HG03460 (cell line): ENCODE data around the gene TAT.
"Not testable (repeated sequence)": the region's sequence is repeated elsewhere in the genome, so short reads cannot be mapped to it uniquely, and the experiment has no call there.

ENCODE experiments used
- ATAC-seq: cut with Tn5 transposase; IDR thresholded peaks from one replicate; pipeline ENCODE4 v1.9.1; 2021; ENCODE audit not compliant: unreplicated experiment

Gene TAT

DNA sequence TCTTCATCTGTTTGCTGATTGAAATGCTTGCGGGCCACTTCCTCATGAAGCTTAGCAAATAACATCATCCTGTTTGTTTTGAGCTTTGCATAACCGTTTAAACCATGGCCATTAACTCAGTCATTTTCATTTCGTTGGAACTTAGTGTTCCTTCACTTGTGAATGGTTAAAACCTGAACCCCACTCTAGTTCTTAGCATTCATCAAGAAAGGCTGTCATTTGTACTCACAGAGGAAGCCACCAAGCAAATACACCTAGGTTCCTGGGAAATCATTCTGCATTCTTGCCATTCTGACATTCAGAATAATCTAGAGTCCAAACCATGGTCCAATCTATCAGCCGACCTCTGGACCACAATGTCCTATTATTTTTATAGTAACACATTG, 8.4 kb upstream of the TAT start:
- ATAC-seq, result no peak

DNA sequence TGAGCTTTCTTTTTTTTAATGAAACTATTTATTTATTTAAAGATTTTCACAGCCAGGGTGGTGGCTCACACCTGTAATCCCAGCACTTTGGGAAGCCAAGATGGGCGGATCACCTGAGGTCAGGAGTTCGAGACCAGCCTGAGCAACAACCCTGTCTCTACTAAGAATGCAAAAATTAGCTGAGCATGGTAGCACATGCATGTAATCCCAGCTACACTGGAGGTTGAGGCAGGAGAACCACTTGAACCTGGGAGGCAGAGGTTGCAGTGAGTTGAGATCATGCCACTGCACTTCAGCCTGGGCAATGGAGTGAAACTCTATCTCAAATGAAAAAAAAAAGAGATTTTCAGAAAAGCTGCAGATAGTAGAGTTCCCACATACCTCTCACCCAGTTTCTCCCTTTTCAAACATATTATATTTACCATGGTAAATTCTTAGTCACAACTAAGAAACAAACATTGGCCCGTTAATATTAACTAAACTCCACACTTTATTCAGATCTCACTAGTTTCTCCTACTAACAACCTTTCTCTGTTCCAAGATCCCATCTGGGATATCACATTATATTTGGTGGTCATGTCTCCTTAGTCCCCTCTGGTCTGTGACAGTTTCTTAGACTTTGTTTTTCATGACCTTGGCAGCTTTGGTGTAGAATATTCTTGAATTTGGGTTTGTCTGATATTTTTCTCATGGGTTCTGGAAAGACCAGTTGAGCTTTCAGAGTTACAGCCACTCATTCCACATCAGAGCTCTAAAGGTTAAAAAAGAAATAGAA, 7.8 kb upstream of the TAT start:
- no peak for ATAC-seq

DNA sequence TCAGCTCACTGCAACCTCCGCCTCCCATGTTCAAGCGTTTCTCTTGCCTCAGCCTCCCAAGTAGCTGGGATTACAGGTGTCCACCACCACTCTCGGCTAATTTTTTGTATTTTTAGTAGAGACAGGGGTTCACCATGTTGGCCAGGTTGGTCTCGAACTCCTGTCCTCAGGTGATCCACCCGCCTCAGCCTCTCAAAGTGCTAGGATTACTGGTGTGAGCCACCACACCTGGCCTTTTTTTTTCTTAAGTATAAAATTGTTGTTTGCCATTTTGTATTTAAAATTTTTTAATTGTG, 5.6 kb upstream of the TAT start:
- ATAC-seq, result not testable (repeated sequence)

DNA sequence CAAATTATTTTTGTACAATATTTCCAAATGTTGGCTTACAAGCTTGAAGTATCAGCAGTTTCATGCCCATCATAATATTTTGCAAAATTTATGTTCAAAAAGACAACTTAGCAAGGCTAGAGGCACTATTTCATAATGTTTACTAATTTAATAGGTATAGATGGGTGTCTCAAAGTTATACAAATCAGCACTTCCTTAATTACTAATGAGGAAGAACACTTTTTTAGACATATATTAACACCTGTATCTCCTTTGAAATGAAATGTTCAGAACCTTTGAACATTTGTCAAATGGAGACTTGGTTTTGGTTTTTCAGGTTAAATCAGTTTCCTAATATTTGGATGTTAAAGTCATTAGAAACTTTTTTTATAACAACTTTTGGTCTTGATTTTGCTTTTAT, 2.2 kb downstream of the TAT start:
- no peak for ATAC-seq

DNA sequence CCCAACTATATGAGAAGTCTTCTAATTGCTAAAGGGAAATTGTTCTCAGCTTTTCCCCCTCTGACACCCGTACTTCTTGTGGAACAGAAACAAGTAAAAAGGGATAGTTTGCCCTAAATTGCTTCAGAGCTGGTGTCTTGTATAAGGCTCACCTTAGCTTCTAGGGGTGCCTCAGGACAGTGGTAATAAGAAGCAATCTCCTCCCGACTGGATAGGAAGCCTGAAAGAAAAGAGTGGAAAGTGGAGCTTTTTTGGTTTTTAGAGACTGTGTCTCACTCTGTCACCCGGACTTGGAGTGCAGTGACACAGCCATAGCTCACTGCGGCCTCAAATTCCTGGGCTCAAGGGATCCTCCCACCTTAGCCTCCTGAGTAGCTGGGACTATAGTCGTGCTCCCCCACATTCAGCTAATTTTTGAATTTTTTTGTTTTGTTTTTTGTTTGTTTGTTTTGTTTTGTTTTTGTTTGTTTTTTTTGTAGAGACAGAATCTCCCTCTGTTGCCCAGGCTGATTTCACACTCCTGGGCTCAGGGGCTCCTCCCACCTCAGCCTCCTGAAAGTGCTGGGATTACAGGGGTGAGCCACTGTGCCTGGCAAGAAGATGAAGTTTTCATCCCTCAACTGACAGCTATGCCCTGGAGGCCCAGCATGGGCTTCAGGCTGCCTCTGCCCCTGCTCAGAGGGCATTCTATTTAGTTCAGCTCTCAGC, 3.4 kb downstream of the TAT start:
- no peak for ATAC-seq

DNA sequence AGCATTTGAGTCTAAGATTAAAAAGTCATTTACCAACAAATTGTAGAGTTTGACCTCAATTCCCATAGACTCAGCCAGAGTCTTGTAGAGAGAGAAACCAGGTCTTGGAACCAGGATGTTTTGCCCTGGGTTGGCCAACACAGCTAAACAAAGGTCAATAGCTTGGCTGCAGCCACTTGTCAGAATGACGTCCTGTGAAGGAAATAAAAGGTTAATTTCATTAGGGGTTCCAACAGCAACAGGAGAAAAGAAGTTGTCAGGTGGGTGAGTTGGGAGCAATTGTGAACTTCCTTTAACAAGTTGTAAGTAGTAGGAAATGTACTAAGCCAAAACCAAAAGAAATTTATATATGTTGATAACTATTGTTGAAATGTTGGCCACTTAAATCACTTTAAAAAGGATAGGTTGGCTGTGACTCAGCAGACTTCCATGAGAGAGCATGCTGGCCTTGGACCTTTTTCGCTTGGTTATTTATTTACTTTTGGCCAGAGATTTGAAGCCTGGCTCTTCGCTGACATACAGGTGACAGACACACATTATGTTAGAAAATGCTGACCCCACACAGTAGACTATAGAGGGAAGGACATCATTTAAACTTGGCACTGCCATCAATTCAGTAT, 4.3 kb downstream of the TAT start:
- no peak for ATAC-seq

DNA sequence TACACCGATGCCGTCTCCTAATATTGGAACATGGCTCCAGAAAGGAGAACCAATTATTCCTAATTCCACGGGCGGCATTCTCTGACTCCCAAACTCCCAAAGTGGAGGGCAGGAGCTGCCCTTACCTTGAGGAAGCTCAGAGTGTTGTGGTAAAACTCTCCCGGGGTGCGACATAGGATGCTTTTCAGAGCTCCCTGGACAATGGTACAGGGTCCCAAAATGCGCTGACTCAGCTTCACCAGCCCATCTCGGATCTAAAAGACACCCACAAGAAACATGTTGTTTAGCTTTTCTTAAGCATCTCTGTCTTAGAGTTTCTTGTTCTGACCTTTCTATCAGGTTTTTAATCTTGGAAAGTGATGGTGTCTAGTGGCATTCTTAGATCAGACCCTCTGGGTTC, 6.7 kb downstream of the TAT start:
- no peak for ATAC-seq

DNA sequence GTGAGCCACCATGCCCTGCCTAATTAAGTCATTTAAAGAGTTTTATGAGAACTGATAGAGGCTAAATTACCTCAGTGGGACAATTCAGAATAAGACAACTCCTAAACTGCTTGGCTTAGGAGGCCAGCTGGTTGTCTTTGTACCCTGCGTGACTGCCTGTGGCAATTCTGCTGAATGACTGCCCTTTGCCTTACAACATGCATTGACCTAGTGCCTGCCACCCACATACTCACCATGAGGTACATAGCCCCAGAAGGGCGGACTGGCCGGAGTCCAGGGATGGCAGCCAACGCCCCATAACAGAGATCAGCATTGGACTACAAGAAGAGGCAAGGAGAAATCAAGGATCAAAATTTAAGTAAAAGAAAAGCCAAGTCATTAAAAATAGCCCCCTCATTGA, 7.3 kb downstream of the TAT start:
- no peak for ATAC-seq

DNA sequence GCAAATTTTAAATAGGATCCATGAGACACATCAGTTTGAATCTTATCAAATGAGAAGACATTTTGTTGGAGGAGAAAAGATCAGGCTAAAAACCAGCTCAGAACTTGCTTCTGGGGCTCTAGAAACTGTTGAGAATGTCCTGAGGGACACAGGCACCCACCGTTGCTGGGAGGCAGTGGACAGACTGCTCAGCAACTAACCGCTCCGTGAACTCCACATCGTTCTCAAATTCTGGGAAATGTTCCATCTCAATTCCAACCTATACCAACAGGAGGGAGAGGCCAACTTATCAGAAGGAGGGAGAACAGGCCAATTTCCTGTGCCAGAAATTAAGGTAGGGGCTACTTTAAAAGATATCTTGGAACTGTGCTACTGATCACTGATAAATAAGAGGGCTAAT, 8.3 kb downstream of the TAT start:
- ATAC-seq, result no peak

DNA sequence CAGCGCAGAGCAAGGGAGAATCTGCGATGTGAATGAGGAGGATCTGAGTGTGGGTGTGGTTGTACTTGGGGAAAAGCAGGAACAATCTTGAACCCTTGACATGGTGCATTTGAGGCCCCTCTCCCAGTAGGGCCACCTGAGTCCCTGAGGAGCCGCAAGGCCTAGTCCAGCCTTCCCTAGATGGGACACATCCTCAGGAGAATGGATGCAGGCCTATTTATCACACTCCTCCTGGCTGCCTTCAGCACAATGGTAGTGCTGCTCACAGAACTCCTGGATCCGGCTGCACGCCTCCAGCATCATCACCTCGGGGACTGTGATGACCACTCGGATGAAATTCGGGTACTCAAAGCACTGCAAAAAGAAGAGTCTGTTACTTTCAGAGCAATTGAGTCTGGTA, 9.0 kb downstream of the TAT start:
- ATAC-seq, result no peak

DNA sequence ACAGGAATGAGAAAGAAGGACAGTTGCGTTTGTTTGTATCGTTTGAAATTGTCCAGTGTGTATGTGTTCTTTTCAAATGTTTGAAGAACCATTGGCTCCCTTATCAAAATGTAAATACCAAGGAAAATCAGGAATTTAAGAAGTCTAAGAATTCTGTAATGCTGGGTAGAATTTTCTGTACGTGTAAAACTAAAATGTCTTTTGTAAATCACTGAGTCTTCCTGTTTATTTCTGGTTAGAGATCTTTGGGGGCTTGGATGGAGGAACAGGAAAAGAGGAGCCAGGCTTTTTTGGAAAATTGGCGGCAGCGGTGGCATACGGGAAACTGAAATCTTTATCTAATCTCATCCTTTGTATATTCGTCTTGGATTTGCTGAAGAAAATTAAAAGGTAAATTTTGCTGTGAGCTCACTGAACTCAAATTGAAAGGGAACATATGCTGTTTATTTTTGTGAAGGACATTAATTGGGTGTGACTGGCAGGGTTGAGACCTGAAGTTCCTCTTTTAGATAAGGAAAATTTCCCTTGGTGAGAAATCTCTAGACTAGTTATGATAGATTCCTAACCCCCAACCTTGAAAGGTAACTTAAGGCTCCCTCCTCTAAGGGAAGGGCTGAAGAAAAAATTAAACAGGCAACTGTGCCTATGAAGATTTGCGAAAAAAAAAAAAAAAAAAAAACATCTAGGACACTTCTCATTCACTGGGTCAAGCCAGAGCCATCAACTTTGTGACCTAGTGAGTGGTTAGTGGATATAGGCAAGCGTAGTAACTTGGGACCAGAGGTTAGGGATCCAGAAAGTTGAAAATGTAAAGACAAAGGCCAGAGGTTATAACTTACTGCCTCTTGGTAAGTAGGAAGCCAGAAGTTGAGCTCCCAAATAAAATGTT, 10.8 kb downstream of the TAT start:
- ATAC-seq, result no peak

DNA sequence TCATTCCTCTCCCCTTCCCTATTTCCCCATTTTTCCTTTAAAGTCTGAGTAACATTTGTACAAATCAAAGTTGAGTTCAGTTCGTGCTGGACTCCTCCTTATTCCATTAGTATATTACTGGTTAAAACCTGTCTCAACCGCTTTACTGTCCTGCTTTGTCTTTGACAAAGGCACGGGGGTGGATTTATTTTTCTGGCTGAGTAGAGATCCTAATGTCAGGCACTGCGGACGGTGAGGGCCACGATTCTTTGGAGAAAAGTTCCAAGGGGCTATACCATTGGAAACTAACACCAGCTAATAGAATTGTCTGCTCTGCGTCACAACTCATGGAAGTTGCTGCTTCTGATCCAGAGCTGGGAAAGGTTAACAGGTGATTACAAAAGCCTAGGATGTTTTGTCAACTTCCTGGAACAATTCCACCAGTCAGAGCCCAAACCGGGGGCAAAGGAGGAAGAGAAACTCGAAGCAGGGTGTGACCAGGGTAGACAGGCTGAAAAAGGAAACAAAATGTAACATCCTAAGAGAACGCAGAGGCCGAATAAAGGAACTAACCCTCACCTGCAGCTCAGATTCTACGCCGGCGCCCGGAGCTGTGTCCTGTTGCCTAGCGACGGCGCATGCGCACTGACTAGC, 12.4 kb downstream of the TAT start:
- ATAC-seq, result peak; percentile 3

DNA sequence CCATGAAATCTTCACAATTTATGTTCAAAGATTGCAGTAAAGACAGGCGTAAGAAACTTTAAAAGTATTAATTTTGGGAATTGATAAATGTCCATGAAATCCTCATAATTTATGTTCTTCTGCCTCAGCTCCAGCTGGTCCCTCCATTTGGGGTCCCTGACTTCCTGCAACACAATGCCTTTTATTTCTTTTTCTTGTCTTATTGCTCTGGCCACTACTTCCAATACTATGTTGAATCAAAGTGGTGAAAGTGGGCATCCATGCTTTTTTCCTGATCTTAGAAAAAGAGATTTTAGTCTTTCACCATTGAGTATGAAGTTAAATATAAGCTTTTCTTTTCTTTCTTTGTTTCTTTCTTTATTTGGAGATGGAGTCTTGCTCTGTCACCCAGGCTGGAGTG, 14.3 kb downstream of the TAT start:
- no peak for ATAC-seq

DNA sequence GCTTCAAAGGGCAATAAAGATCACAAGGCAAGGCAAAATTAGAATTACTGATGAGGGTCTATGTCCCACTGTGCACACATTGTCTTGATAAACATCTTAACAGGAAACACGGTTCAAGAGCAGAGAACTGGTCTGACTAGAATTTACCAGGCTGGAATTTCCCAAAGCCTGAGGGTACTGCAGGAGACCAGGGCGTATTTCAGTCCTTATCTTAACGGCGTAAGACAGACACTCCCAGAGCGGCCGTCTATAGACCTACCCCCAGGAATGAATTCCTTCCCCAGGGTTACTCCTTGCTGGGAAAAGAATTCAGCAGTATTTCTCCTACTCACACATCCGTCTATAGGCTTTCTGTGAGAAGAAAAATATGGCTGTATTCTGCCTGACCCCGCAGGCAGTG, 15.0 kb downstream of the TAT start:
- ATAC-seq, result not testable (repeated sequence)

DNA sequence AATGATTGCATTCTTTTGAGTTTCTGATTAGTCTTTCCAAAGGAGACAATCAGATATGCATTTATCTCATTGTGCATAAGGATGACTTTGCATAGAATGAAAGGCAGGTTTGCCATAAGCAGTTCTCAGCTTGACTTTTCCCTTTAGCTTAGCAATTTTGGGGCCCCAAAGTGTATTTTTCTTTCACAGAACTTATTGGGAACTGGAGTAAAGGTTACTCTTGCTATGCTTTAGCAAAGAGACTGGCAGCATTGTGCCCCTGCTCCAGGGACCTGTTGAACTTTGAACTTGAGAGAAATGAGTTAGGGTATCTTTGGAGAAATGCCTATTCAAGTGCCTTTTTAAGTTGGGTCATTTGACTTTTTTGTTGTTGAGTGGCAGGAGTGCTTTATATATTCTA, 17.0 kb downstream of the TAT start:
- ATAC-seq, result no peak

DNA sequence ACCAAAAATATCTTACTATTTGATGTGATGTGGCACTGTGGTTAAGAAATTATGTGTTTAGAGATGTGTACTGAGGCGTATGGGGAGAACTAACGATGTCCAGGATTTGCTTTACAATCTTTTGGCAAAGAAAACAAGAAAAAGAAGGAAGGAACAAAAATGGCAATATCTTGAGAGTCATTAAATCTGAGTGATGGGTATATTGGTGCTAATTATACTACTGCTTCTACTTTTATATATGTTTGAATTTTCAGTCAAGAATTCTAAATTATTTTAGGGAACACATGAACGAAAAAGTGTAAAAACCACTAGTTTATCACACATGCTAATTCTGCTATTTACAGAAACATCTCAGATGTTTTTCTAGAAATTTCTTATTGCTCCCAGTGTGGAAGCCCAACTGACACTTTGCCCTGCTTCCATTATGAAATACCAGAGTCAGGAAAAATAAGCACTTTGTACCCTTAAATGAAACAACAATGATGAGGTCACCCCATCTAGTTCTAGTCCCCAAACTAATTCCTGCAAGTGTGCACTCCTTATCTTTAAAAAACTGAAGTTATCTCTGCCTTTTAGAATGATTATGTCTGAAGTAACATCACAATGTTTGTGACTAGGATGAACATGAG, 18.8 kb downstream of the TAT start:
- ATAC-seq, result no peak

DNA sequence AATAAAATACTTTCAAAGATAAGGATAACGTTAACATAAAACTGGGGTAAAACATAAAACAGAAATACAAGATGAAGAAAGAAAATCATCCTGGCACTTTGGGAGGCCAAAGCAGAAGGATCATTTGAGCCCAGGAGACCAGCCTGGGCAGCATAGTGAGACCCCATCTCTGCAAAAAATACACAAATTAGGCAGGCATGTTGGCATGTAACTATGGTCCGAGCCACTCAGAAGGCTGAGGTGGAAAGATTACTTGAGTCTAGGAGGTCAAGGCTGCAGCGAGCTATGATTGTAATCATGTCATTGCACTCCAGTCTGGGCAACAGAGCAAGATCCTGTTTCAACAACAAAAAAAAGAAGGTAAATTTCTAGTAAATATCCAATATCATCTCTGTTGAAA, 19.6 kb downstream of the TAT start:
- ATAC-seq, result no peak

DNA sequence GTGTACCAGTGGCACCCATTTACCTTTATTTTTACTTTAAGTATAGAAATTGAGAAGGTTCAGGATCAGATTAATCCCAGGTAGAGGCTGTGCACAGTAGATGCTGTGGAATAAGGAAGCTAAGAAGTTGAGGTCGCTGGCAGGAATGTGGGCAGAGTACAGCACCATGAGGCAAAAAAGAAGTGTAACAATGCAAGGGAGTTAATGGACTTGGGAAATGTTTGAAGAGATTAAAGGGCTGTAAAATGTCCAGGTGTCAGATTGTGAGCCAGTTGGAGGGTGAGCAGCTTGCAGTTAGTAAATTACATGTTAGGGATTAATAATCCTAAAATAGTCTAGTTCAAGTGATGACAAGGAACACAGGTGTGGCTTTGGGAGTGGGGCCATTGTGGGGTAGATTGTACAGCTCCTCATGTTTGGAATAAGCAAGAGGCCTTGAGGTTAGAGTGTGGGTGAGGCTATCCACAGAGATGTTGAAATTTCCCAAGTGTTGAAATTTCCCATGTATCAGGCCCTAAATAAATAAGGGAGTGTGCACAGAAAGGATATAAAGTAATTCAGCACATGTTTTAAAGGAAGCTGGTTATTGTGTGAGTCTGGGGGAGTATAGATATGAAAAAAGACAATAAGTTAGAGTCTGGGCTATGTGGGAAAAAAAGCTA, 21.5 kb downstream of the TAT start:
- no peak for ATAC-seq

DNA sequence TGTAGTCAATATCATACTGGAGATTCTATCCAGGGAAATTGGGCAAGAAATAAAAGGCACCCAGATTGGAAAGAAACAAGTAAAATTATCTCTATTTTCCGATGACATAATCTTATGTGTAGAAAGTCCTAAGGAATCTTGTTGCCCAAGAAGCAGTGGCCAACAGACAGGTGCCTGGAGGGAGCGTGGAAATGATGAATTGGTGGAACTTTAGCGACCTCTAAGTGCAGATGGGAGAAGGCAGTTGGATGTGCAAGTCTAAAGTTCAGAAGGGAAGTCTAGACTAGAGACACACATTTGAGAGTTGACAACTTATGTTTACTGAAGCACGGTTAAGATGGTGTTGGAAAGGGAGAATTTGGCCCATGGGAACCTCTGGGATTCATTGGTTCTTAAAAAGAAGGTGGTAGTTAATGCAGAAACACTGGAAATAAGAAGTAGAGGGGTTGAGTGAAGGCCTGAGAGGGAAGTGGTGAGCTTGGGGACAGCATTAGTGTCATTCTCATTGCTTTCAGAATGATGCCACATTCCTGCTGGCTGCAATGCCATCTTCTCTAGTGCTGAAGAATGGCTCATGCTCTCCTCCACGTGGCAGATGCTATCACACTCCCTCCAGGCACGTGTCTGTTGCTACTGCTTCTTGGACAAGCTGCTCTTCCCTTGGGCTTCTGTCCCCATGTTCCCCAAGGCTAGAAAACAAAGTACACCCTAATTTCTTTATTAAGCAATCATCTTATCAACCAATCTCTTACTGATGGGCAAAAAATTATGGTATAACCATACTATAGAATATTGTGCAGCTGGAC, 24.0 kb downstream of the TAT start:
- ATAC-seq, result no peak
